ENCODE results near the gene NOL4L.

NOL4L gene

GRCh38 chr20:32523613-32524213 is 61.4 kb downstream of the NOL4L start:
- no peak for DNase-seq (ENCODE audit: low spot score)

GRCh38 chr20:32522776-32523612 is 62.1 kb downstream of the NOL4L start:
- no peak for DNase-seq (ENCODE audit: low spot score)

GRCh38 chr20:32522526-32522775 is 62.7 kb downstream of the NOL4L start:
- no peak for DNase-seq (ENCODE audit: low spot score)

GRCh38 chr20:32521780-32522525 is 63.2 kb downstream of the NOL4L start:
- peak; percentile 69 for DNase-seq (ENCODE audit: low spot score)

GRCh38 chr20:32520927-32521203 is 64.3 kb downstream of the NOL4L start:
- no peak for DNase-seq (ENCODE audit: low spot score)

- no peak for DNase-seq (ENCODE audit: low spot score)
Observed at GRCh38 chr20:32519381-32519730, 65.8 kb downstream of the NOL4L start.

GRCh38 chr20:32518593-32519380 is 66.3 kb downstream of the NOL4L start:
- DNase-seq (ENCODE audit: low spot score), result no peak

GRCh38 chr20:32517914-32518592 is 67.1 kb downstream of the NOL4L start:
- DNase-seq (ENCODE audit: low spot score), result no peak

GRCh38 chr20:32517518-32517873 is 67.6 kb downstream of the NOL4L start:
- no peak for DNase-seq (ENCODE audit: low spot score)

GRCh38 chr20:32516583-32517517 is 68.3 kb downstream of the NOL4L start:
- DNase-seq (ENCODE audit: low spot score), result no peak

GRCh38 chr20:32515631-32516101 is 69.5 kb downstream of the NOL4L start:
- DNase-seq (ENCODE audit: low spot score), result no peak

GRCh38 chr20:32514760-32515159 is 70.4 kb downstream of the NOL4L start:
- no peak for DNase-seq (ENCODE audit: low spot score)

GRCh38 chr20:32513031-32513866 is 71.9 kb downstream of the NOL4L start:
- DNase-seq (ENCODE audit: low spot score), result no peak

GRCh38 chr20:32512047-32512385 is 73.1 kb downstream of the NOL4L start:
- no peak for DNase-seq (ENCODE audit: low spot score)

- DNase-seq (ENCODE audit: low spot score), result no peak
Observed at GRCh38 chr20:32511358-32512046, 73.6 kb downstream of the NOL4L start.

GRCh38 chr20:32510601-32511357 is 74.4 kb downstream of the NOL4L start:
- DNase-seq (ENCODE audit: low spot score), result no peak

GRCh38 chr20:32510120-32510600 is 75.0 kb downstream of the NOL4L start:
- no peak for DNase-seq (ENCODE audit: low spot score)

- DNase-seq (ENCODE audit: low spot score), result peak; percentile 81
Observed at GRCh38 chr20:32509639-32510066, 75.5 kb downstream of the NOL4L start.

- DNase-seq (ENCODE audit: low spot score), result no peak
Observed at GRCh38 chr20:32508775-32509119, 76.4 kb downstream of the NOL4L start.
